GM08714 (cell line): ENCODE data around the gene STX12.
"Not testable (repeated sequence)": the region's sequence is repeated elsewhere in the genome, so short reads cannot be mapped to it uniquely, and the experiment has no call there.

Experiments used
- H3K4me3 ChIP-seq: fragments of 200-500 bp; sonication (Bioruptor generic); 2 replicates; pipeline ENCODE4 v1.5.1; 2014; ENCODE audit warnings: mild to moderate bottlenecking, low read length, inconsistent platforms
- ZNF274 ChIP-seq: IDR thresholded peaks from 2 replicates; pipeline ENCODE4 v1.6.1; 2012; ENCODE audit warnings: mild to moderate bottlenecking, low read depth, low read length

Gene STX12

GRCh38 chr1:27830621-27831440, 57.8 kb downstream of the STX12 start, which contains the start of gene PPP1R8:
PPP1R8 (plus strand) TSS chr1:27830782; CDS start chr1:27830836, 54 bp downstream.
- peak within 1 kb of the TSS; percentile 87 for H3K4me3 ChIP-seq
- TF ChIP-seq ZNF274 = no peak

- no peak for TF ChIP-seq ZNF274
- peak overlapping the region; percentile 87 for H3K4me3 ChIP-seq
Measured at GRCh38 chr1:27831568-27832410, 58.8 kb downstream of the STX12 start.

GRCh38 chr1:27832762-27833161, 59.7 kb downstream of the STX12 start:
- no peak overlapping the region for H3K4me3 ChIP-seq

GRCh38 chr1:27833470-27833869, 60.5 kb downstream of the STX12 start:
- H3K4me3 ChIP-seq = no peak overlapping the region
- TF ChIP-seq ZNF274 = no peak

More at GRCh38 chr1:27832762-27833161, 59.7 kb downstream of the STX12 start:
- TF ChIP-seq ZNF274 = no peak

GRCh38 chr1:27835046-27835445, 62.0 kb downstream of the STX12 start:
- no peak overlapping the region for H3K4me3 ChIP-seq
- no peak for TF ChIP-seq ZNF274

- H3K4me3 ChIP-seq = no peak overlapping the region
- TF ChIP-seq ZNF274 = no peak
Measured at GRCh38 chr1:27835501-27835900, 62.5 kb downstream of the STX12 start.

- no peak for TF ChIP-seq ZNF274
- H3K4me3 ChIP-seq = no peak overlapping the region
Measured at GRCh38 chr1:27849951-27850350, 76.9 kb downstream of the STX12 start.

GRCh38 chr1:27855085-27855484, 82.1 kb downstream of the STX12 start:
- no peak overlapping the region for H3K4me3 ChIP-seq
- TF ChIP-seq ZNF274 = no peak

- no peak overlapping the region for H3K4me3 ChIP-seq
- TF ChIP-seq ZNF274 = no peak
Measured at GRCh38 chr1:27856561-27857343, 83.7 kb downstream of the STX12 start.

- not testable (repeated sequence) for H3K4me3 ChIP-seq
Measured at GRCh38 chr1:27857552-27857951, 84.5 kb downstream of the STX12 start.

- TF ChIP-seq ZNF274 = no peak
- no peak overlapping the region for H3K4me3 ChIP-seq
Measured at GRCh38 chr1:27858072-27858948, 85.3 kb downstream of the STX12 start.

- no peak overlapping the region for H3K4me3 ChIP-seq
- TF ChIP-seq ZNF274 = no peak
Measured at GRCh38 chr1:27858949-27859576, 86.0 kb downstream of the STX12 start.

- no peak overlapping the region for H3K4me3 ChIP-seq
- TF ChIP-seq ZNF274 = no peak
Measured at GRCh38 chr1:27861436-27861835, 88.4 kb downstream of the STX12 start.
